Ishikawa (cell line): ENCODE results near the gene RAN.

Experiments
- CEBPB ChIP-seq: IDR thresholded peaks from 2 replicates; pipeline ENCODE4 v1.6.1; 2012
- CREB1 ChIP-seq: IDR thresholded peaks from 2 replicates; pipeline ENCODE4 v1.6.1; 2012; ENCODE audit warnings: low read depth
- EGR1 ChIP-seq: IDR thresholded peaks from 2 replicates; pipeline ENCODE4 v1.6.1; 2012
- EP300 ChIP-seq: IDR thresholded peaks from 2 replicates; pipeline ENCODE4 v1.6.1; 2012; ENCODE audit warnings: borderline replicate concordance
- FOXM1 ChIP-seq: IDR thresholded peaks from 2 replicates; pipeline ENCODE4 v1.6.1; 2012; ENCODE audit warnings: low read depth, borderline replicate concordance
- MAX ChIP-seq: IDR thresholded peaks from 2 replicates; pipeline ENCODE4 v1.6.1; 2012
- NFIC ChIP-seq: IDR thresholded peaks from 2 replicates; pipeline ENCODE4 v1.6.1; 2012
- RAD21 ChIP-seq: IDR thresholded peaks from 2 replicates; pipeline ENCODE4 v1.6.1; 2012; ENCODE audit warnings: low read depth
- REST ChIP-seq: IDR thresholded peaks from 2 replicates; pipeline ENCODE4 v1.6.1; 2012; ENCODE audit warnings: low read depth, mild to moderate bottlenecking
- TAF1 ChIP-seq: IDR thresholded peaks from 2 replicates; pipeline ENCODE4 v1.6.1; 2012; ENCODE audit warnings: low read depth, mild to moderate bottlenecking
- TCF12 ChIP-seq: IDR thresholded peaks from 2 replicates; pipeline ENCODE4 v1.6.1; 2012; ENCODE audit warnings: low read depth
- TEAD4 ChIP-seq: IDR thresholded peaks from 2 replicates; pipeline ENCODE4 v1.6.1; 2012
- YY1 ChIP-seq: IDR thresholded peaks from 2 replicates; pipeline ENCODE4 v1.6.1; 2012; ENCODE audit warnings: low read depth
- ZBTB7A ChIP-seq: IDR thresholded peaks from 2 replicates; pipeline ENCODE4 v1.6.1; 2012; ENCODE audit warnings: low read depth
- TF ChIP-seq, protein P1 (sequence below): IDR thresholded peaks from 2 replicates; pipeline ENCODE4 v1.6.1; 2012

Gene RAN

DNA sequence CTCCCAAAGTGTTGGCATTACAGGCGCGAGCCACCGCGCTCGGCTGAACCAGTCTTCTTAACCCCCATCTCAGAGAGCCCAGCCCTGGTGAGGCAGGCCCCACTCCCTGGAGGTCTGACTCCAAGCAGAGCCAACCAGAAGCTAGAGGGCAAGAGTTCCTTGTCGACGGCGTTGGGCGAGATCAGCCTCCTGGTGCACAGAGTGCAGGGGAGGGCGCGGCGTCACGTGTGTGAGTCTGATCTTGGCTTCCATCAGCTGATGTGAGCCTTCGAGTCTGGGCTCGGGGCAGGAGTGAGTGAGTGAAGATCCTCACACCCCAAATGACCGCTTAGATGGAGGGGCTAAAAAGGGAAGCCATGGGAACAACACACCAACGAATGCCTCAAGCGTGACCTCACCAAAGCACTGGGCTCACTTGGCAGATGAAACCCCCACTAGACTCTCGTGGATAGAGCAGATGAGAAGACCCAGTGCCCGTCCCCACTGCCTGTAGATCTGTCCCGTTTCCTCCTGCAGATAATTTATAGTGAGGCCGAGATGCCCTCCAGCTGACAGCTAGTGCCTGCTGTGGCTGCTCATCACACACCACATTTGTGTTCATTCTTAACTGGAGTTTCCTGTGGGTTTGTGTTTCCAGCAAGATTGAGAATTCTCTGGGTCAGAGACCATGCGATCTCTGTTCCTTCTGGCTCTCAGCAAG is 53.2 kb downstream of the RAN start:
- no peak for TF ChIP-seq FOXM1
- no peak for TF ChIP-seq ZBTB7A

- TF ChIP-seq RAD21 (no peak), YY1 (no peak), CEBPB (no peak), EP300 (no peak), TAF1 (no peak), MAX (no peak), TCF12 (no peak), NFIC (no peak), FOXM1 (no peak), ZBTB7A (no peak), REST (no peak), CREB1 (no peak), TEAD4 (no peak), EGR1 (no peak)
- TF ChIP-seq, protein P1, sequence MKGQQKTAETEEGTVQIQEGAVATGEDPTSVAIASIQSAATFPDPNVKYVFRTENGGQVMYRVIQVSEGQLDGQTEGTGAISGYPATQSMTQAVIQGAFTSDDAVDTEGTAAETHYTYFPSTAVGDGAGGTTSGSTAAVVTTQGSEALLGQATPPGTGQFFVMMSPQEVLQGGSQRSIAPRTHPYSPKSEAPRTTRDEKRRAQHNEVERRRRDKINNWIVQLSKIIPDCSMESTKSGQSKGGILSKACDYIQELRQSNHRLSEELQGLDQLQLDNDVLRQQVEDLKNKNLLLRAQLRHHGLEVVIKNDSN: no peak
Observed at GRCh38 chr12:130925666-130926015, 53.8 kb downstream of the RAN start.
